Smooth muscle cell (in vitro differentiated cells): ENCODE measurements around the gene SOX6. TPM values are rescaled to one million over a fixed set of nuclear protein-coding genes. Genes with fewer than 3 reads are reported as not detected.

Experiments used
- DNase-seq: peaks from one replicate; lab custom pipeline; 2025; ENCODE audit not compliant: unreplicated experiment; lab: John Stamatoyannopoulos, UW
- H2AFZ ChIP-seq: fragments of 200-600 bp; sonication (generic); 2 replicates; pipeline ENCODE4 v1.6.0; 2016; ENCODE audit warnings: antibody characterized with exemption, low read depth, mild to moderate bottlenecking
- H3F3A ChIP-seq: fragments of 200-600 bp; sonication (generic); 2 replicates; pipeline ENCODE4 v1.6.0; 2017; ENCODE audit warnings: antibody characterized with exemption, low read depth
- H3K27ac ChIP-seq: fragments of 200-600 bp; sonication (generic); 2 replicates; pipeline ENCODE4 v1.5.1; 2016; ENCODE audit warnings: low read depth, mild to moderate bottlenecking
- H3K27me3 ChIP-seq: fragments of 200-600 bp; sonication (generic); 2 replicates; pipeline ENCODE4 v1.6.1; 2016; ENCODE audit warnings: low read depth, mild to moderate bottlenecking
- H3K36me3 ChIP-seq: fragments of 200-600 bp; sonication (generic); 2 replicates; pipeline ENCODE4 v1.5.1; 2016; ENCODE audit warnings: low read depth
- H3K4me1 ChIP-seq: fragments of 200-600 bp; sonication (generic); 2 replicates; pipeline ENCODE4 v1.5.1; 2016; ENCODE audit warnings: low read depth
- H3K4me2 ChIP-seq: fragments of 200-600 bp; sonication (generic); 2 replicates; pipeline ENCODE4 v1.6.0; 2016; ENCODE audit warnings: mild to moderate bottlenecking
- H3K4me3 ChIP-seq: fragments of 200-600 bp; sonication (generic); 2 replicates; pipeline ENCODE4 v1.5.1; 2016; ENCODE audit warnings: mild to moderate bottlenecking
- H3K79me2 ChIP-seq: fragments of 200-600 bp; sonication (generic); 2 replicates; pipeline ENCODE4 v1.6.0; 2016; ENCODE audit warnings: low read depth, mild to moderate bottlenecking
- H3K9ac ChIP-seq: fragments of 200-600 bp; sonication (generic); 2 replicates; pipeline ENCODE4 v1.6.0; 2016; ENCODE audit warnings: low read depth
- H3K9me3 ChIP-seq: fragments of 200-600 bp; sonication (generic); replicated peaks from 2 replicates; pipeline ENCODE4 v1.5.1; 2016; ENCODE audit warnings: low read depth
- H4K20me1 ChIP-seq: fragments of 200-600 bp; sonication (generic); 2 replicates; pipeline ENCODE4 v1.6.0; 2016; ENCODE audit warnings: low read depth
- WGBS: methylation state at CpG from one replicate; pipeline ENCODE4 v1.1.7; 2016; ENCODE audit warnings: low lambda C conversion rate; 5-methylcytosine and 5-hydroxymethylcytosine counted together
- polyA plus RNA-seq: library from polyadenylated mRNA; unstranded; fragments of >200 nt; fragmentation: Nextera tagmentation; extraction: Ambion mirVana; gene quantifications from 2 replicates; pipeline ENCODE4 v1.2.1, GENCODE V29; 2016
- total RNA-seq: library from RNA; depleted of rRNA; stranded (reverse); fragments of >200 nt; gene quantifications from 2 replicates; pipeline ENCODE4 v1.2.3, GENCODE V29; 2014
- TF ChIP-seq, protein P1 (sequence below): fragments of 200-600 bp; sonication (generic); IDR thresholded peaks from 2 replicates; pipeline ENCODE4 v1.5.1; 2017; ENCODE audit warnings: borderline replicate concordance, mild to moderate bottlenecking, antibody characterized with exemption; ENCODE audit not compliant: insufficient read depth, poor library complexity, severe bottlenecking

Gene SOX6
- total and polyA plus RNA-seq, 2 experiments from 2014 or later, result 11.2 to 27.6 TPM

DNA sequence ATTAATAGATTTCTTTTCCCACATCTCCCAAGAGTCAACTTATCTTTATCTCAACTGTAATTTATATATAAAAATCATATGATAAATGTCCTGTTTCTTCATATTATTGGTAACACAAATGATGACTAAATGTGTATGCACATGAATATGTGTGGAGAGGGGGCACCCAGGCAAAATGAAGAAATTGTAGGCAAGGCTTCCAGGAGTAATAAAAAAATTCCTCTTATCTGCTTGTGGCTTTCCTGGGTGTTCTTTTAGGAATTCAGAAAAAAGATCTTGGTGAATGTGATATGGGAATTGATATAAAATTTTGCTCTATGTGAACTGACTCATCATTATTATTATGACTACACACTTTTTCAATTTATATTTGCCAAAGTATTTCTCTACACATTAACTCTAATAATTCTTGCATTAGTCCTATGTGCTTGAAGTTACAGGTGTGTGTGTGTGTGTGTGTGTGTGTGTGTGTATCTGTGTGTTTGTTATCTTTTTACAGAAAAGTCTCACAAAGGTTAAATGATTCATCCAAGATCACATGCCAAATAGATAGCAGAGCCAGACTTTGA, 197.8 kb downstream of the SOX6 start:
- Histone ChIP-seq H3K4me1 (no peaks in the 10 kb centered on the region), H3K9ac (no peak overlapping the region), H3K4me2 (no peak overlapping the region), H3K4me3 (no peak overlapping the region), H3K27ac (no peak overlapping the region), H3K9me3 (no peaks in the 10 kb centered on the region), H3K79me2 (peaks cover 4% of the 10 kb centered on the region), H3K27me3 (no peaks in the 10 kb centered on the region), H3F3A (no peaks in the 10 kb centered on the region), H3K36me3 (no peaks in the 10 kb centered on the region), H4K20me1 (no peaks in the 10 kb centered on the region), H2AFZ (no peak overlapping the region)
- TF ChIP-seq, protein P1, sequence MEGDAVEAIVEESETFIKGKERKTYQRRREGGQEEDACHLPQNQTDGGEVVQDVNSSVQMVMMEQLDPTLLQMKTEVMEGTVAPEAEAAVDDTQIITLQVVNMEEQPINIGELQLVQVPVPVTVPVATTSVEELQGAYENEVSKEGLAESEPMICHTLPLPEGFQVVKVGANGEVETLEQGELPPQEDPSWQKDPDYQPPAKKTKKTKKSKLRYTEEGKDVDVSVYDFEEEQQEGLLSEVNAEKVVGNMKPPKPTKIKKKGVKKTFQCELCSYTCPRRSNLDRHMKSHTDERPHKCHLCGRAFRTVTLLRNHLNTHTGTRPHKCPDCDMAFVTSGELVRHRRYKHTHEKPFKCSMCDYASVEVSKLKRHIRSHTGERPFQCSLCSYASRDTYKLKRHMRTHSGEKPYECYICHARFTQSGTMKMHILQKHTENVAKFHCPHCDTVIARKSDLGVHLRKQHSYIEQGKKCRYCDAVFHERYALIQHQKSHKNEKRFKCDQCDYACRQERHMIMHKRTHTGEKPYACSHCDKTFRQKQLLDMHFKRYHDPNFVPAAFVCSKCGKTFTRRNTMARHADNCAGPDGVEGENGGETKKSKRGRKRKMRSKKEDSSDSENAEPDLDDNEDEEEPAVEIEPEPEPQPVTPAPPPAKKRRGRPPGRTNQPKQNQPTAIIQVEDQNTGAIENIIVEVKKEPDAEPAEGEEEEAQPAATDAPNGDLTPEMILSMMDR, result no peak
- no peak for DNase-seq

DNA sequence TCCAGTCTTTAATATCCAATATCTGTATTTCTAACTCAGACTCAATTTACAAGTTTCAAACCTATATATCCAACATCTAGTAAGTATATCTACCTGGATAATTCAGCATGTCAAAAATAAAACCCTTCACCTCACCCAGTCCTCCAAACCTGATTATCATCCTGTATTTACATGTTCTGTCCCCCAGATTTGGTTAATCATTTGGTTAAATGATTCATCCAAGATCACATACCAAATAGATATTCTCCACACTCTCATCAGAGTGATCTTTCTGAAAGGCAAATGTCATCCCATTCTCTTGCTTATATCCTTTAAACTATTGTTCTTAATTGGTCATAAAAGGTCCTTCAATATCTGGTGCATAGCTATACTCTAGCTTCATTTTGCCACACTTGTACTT, 199.0 kb downstream of the SOX6 start:
- TF ChIP-seq, protein P1, result no peak

DNA sequence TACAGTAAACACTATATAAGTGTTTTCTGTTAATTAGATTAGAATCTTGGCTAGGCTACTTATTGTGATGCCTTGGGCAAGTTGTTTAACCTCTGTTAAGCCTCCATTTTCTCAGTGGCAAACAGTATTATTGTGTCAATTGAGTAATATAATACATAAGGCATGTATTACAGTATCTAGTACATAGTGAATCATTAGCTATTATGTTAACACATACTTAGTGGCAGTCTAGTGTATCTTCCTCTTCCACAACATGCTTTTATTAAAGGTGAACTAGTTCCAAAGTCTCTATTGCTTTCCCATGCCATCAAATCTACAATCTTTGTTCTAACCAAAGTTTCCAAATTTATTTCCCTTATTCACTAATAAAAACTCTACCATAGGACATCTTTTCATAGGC, 200.9 kb downstream of the SOX6 start:
- DNase-seq, result no peak
- H3K4me2 ChIP-seq, result no peak overlapping the region
- no peak overlapping the region for H3K9ac ChIP-seq
- H3K36me3 ChIP-seq, result no peaks in the 10 kb centered on the region
- H3K4me3 ChIP-seq, result no peak overlapping the region
- TF ChIP-seq, protein P1, result no peak
- no peaks in the 10 kb centered on the region for H3K9me3 ChIP-seq
- H3K79me2 ChIP-seq, result peaks cover 4% of the 10 kb centered on the region
- H3K27ac ChIP-seq, result no peak overlapping the region
- H3K4me1 ChIP-seq, result no peaks in the 10 kb centered on the region
- H4K20me1 ChIP-seq, result no peaks in the 10 kb centered on the region
- H2AFZ ChIP-seq, result no peak overlapping the region
- H3F3A ChIP-seq, result no peaks in the 10 kb centered on the region
- no peaks in the 10 kb centered on the region for H3K27me3 ChIP-seq

More for the DNA sequence above, 199.0 kb downstream of the SOX6 start:
- no peaks in the 10 kb centered on the region for H3K36me3 ChIP-seq
- H3K4me1 ChIP-seq, result no peaks in the 10 kb centered on the region
- no peak for DNase-seq
- H3K27me3 ChIP-seq, result no peaks in the 10 kb centered on the region
- H2AFZ ChIP-seq, result no peak overlapping the region
- H3K4me3 ChIP-seq, result no peak overlapping the region
- no peaks in the 10 kb centered on the region for H4K20me1 ChIP-seq
- no peaks in the 10 kb centered on the region for H3K9me3 ChIP-seq
- H3K27ac ChIP-seq, result no peak overlapping the region
- H3F3A ChIP-seq, result no peaks in the 10 kb centered on the region
- H3K9ac ChIP-seq, result no peak overlapping the region
- H3K79me2 ChIP-seq, result peaks cover 4% of the 10 kb centered on the region
- H3K4me2 ChIP-seq, result no peak overlapping the region

DNA sequence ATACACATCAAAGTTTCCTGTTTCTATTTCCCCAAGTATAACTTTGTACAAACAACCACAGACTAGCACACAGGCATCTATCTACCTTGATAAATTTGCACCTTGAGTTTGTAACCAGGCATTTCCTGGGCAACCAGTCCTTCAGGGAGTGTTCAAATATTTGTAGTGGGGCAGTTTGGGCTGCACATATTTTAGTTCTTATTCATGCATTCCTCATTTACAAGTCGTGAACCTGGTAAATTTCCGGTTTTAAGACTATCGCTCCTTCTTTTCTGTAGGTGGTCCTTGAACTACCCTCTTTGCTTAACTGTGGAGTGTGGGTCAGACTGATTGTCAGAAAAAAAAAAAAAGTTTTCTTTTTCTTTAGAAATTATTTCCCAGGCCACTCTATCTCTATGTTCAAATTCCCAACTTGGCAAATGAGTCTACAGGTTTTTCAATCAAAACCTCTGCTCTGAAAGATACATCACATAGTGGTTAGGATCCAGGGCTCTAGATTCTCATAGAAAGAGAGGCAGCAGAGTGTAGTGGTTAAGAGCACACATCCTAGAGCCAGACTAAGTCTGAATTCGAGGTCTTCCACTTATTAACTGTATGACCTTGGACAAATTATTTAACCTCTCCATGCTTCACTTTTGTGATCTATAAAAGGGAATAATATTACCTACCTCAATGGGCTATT, 201.5 kb downstream of the SOX6 start:
- no peaks in the 10 kb centered on the region for H3K36me3 ChIP-seq
- no peak overlapping the region for H2AFZ ChIP-seq
- H3K4me1 ChIP-seq, result no peaks in the 10 kb centered on the region
- peaks cover 4% of the 10 kb centered on the region for H3K79me2 ChIP-seq
- H3K27me3 ChIP-seq, result no peaks in the 10 kb centered on the region
- no peak overlapping the region for H3K4me3 ChIP-seq
- H3K27ac ChIP-seq, result no peak overlapping the region
- H4K20me1 ChIP-seq, result no peaks in the 10 kb centered on the region
- TF ChIP-seq, protein P1, result no peak
- H3K9ac ChIP-seq, result no peak overlapping the region
- H3K9me3 ChIP-seq, result no peaks in the 10 kb centered on the region
- 55% methylated on average over 4 of the region's 4 CpGs for WGBS
- H3F3A ChIP-seq, result no peaks in the 10 kb centered on the region
- no peak overlapping the region for H3K4me2 ChIP-seq
- DNase-seq, result no peak
